EH (cell line): Measurements from ENCODE around the gene CAMK4.

Experiments used
- DNase-seq: peaks from one replicate; pipeline ENCODE4 v3.0.0-alpha.2; 2015; ENCODE audit warnings: low read depth

Gene CAMK4

DNA sequence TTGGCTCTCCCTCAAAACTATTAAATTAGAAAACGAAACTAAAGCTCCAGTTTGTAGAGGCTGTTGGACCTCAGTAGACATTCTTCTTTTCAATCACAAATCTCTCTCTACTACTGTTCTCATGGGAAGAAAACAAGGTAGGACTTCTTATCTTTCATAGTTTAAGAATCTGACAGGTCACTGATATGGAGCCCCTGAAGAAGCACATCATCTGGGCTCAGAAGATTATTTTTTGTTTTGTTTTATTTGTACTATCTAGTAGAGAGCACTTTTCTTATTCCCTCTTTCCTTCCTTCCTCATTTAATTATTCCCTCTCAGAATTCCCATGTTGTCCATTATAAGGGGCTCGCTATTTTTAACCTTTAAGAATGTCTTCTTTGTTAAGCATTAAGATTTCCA is 261.9 kb downstream of the CAMK4 start:
- DNase-seq, result peak; percentile 11

GRCh38 chr5:111486926-111487325 is 262.7 kb downstream of the CAMK4 start:
- DNase-seq, result no peak

GRCh38 chr5:111488353-111488752 is 264.2 kb downstream of the CAMK4 start:
- peak; percentile 11 for DNase-seq

DNA sequence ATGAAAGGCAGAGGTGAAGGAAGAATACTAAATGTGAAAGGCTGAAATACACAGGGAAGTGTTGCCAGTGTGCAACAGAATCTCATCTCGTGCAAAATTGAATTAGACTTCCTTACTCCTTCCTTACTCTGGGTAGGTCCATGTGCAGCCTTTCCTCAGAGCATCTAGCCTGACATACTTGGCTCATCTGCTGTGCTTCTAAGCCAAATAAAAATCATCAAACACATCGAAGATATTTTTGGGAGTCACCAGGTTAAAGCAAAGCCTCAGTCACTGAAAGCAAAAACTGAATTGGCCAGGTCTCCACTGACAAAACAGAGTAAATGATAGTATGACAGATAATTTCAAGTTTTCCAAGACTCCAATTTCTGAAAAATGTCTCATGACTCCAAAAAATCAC is 268.8 kb downstream of the CAMK4 start:
- DNase-seq, result no peak

GRCh38 chr5:111494355-111494999 is 270.3 kb downstream of the CAMK4 start:
- DNase-seq, result peak; percentile 16

DNA sequence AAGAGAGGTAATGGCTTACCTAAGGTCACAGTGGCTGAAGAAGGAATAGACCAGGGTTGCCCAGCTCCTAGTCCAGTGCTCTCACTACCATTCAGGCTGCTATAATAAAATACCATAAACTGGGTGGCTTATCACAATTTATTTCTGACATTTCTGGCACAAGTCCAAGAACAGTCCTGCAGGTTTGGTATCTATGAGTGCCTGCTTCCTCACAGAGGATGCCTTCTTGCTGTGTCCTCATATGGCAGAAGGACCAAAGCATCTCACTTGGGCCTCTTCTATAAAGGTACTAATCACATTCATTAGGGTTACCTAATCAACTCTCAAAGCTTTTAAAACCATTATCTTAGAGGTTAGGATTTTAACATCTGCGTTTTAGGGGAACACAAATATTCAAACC is 271.0 kb downstream of the CAMK4 start:
- DNase-seq, result no peak

- DNase-seq, result no peak
Observed at GRCh38 chr5:111498346-111498745, 274.2 kb downstream of the CAMK4 start.

DNA sequence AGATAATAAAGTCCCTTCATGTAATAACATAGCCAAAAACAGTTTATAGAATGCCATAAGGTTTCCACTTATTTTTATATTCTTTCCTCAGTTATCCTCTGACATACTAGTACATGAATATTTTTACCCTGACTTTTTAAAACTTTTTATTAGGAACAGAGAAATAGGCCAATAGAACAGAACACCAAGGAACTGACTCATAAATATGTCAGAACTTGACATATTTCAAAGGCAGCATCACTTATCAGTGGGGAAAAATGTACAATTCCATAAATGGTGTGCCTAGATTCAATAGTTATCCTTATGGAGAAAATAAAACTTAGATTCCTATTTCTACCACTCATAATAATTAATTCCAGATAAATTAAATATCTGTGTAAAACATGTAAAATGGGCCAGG is 278.8 kb downstream of the CAMK4 start:
- peak; percentile 64 for DNase-seq

DNA sequence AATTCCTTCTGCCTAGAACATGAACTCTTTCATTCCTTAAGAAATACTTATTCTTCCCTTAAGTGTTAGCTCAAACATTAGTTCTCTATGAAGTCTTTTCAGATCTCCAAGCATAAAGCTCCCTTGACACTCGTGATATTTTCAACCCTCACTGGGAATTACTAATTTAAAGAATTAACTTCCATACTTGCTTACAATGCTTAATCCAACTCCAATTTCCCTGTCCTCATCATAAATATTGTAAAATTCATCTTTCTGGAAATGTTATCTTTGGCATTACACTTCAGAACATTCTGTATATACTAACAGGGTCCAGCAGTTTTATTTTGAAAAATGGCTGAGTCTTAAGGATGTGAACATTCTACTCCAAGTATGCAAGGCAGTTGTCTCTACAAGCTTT is 280.9 kb downstream of the CAMK4 start:
- DNase-seq, result no peak

DNA sequence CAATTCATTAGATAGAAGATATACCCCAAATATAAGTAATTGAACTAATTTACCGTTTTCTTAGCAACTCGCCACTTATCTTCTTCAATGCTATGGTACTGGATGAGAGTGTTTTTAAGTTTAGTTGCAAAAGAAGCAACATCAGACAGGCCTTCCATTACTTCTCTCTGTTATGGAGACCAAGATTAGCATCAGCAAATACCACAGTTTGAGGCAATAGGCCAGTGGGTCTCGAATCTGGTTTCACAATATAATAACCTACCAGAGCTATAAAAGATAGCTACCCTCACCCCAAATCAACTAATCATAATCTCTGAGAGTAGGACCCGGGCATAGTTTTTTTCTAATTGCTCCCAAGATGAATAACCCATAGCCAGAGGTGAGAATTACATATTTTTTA is 283.1 kb downstream of the CAMK4 start:
- peak; percentile 5 for DNase-seq

- DNase-seq, result no peak
Observed at GRCh38 chr5:111509119-111509518, 284.9 kb downstream of the CAMK4 start.

DNA sequence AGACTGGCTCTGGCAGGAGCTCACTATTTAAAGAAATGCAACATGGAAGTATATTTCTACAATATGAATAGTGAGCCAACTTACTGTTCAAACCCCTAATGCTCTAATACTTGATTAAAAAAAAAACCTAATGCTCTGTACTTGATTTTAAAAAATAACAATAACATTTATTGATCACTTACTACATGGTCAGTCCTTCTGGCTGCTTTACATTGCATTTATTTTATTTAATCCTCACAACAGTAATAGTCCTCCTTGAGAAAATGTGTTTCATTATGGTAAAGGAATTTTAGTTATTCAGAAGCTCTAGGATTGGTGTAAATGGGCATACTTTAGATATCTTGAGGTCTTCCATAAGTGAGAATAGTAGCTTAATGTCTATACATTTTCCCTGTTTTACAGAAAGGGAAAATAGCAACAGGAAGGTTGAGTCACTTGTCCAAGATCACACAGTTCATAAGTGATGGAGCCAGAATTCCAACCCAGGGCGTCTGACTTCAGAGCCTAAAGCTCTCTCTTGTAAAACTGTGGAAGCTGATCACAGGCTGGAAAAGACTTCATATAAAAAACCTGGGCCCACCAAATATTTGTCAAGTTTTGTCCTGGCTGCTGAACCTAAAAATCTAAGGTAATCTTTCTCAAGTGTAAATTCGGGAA is 287.1 kb downstream of the CAMK4 start:
- peak; percentile 57 for DNase-seq

GRCh38 chr5:111511831-111512374 is 287.7 kb downstream of the CAMK4 start:
- DNase-seq, result peak; percentile 42

- peak; percentile 95 for DNase-seq
Observed at GRCh38 chr5:111512375-111513130, 288.4 kb downstream of the CAMK4 start, which contains the start of gene STARD4. TSS of gene STARD4 (minus strand) at chr5:111512535. CDS start at chr5:111507433, 5,102 bp downstream.

GRCh38 chr5:111513131-111513520 is 288.9 kb downstream of the CAMK4 start:
- no peak for DNase-seq

GRCh38 chr5:111514087-111514486 is 289.9 kb downstream of the CAMK4 start:
- no peak for DNase-seq

- DNase-seq, result no peak
Observed at GRCh38 chr5:111517853-111518501, 293.8 kb downstream of the CAMK4 start.

DNA sequence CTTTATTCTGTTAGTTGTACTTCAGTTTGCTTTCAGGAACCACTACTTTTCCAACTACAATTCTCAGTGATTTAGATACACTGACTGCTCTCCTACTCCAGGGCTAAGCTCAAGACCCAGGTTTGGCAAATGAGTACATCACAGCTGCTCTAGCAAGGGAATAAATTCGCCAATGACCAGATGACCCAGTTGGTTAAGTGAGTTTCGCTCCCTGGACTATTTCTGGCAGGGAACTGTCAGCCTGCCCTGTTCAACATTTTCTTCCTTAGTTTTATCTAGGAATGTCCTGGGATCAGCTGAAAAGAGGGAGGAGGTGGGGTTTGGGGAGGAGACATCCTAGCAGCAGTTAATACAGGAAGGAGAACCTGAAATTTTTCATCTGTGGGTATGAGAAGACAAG is 294.6 kb downstream of the CAMK4 start:
- no peak for DNase-seq

GRCh38 chr5:111520908-111521307 is 296.7 kb downstream of the CAMK4 start:
- no peak for DNase-seq

DNA sequence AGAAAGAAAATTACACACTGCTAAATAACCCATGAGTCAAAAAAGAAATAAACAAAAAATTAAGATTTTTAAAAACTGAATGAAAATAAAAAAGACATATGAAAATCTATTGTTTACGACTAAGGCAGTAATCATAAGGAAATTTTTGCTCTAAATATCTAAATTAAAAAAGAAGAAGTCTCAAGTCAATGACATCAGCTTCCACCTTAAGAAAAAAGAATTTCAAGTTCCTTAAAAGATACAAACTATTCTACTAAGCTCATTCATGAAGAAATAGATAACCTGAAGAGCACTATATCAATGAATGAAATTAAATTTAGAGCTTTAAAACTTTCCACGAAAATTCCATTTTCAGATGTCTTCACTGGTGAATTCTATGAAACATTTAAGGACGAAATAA is 303.9 kb downstream of the CAMK4 start:
- no peak for DNase-seq

- DNase-seq, result peak; percentile 92
Observed at GRCh38 chr5:111530298-111530740, 306.1 kb downstream of the CAMK4 start.

GRCh38 chr5:111532886-111533582 is 308.9 kb downstream of the CAMK4 start:
- DNase-seq, result peak; percentile 28
